ENCODE data around the gene RUFY4. TPM values are rescaled to one million over a fixed set of nuclear protein-coding genes. Genes with fewer than 3 reads are reported as not detected.
A peak's percentile ranks its signal among the peaks of the same experiment; 100 is the strongest.

Gene RUFY4
- total and polyA plus RNA-seq, 2 of the 13 experiments (the other 11 are each of a cell fraction or from before 2014, with no cell fraction given) = not detected

DNA sequence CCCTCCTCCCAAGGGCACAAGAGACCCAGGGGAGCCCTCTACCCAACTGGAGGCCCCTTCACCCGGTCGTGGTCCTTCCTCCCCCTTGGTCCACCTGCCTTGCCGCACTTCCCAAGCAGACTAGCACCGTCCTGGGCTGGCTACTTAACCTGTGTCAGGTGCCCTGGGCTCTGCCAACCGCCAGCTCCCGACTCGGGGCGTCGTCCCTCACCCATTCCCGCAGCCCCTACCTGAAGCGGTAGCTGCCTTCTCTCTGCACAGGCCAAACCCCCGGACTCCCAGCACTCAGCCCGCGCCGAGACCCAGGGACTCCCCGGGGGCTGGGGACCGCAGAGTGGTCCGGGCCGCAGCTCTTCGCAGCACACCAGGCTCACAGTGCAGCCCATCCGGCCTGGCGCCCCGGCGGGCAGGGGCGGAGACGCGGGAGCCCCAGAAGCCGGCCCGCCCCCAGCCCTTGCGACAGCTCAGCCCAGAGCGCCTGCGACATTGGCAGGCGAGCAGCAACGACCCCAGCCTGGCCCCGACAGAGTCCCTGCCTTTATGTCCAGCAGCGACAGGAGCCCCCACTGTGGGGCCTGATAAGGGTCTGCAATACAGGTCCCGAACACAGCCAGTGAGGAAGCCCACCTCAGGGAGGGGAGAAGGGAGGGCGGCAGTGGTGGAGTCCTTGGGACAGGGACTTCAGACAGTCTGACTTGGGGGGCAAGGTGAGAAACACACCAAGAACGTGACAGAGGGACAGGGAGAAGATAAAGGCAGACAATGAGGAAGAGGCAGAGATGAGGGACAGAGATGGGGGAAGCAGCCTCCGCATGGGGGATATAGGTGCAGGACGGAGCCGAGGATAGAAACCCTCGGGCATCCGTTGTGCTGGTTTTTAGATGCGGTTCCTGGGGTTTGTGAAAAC, 35.2 kb upstream of the RUFY4 start:
- Histone ChIP-seq H3K9me3 (ENCODE audit: low read length) (no peaks in the 10 kb centered on the region), H3K27ac (ENCODE audit: extremely low read length, insufficient read depth, low read length) (no peak overlapping the region), H3K36me3 (replicated peaks in 1 of 2; ENCODE audit: control insufficient read depth in 1 of 2, insufficient read depth in 2 of 2, low read length in 2 of 2) (no peaks in the 10 kb centered on the region), H3K4me3 (replicated peaks in 1 of 3; ENCODE audit: insufficient read depth in 1 of 3, low read depth in 2 of 3, low read length in 3 of 3) (no peak overlapping the region; a peak in 1 of 6 replicates), H3K4me2 (ENCODE audit: low read depth, low read length) (no peak overlapping the region; the same call in 1 of the 2 replicates), H3K79me2 (ENCODE audit: insufficient read depth, low read length) (no peaks in the 10 kb centered on the region), H3K27me3 (ENCODE audit: control insufficient read depth in 1 of 2, insufficient read depth in 2 of 2, low read length in 2 of 2) (peaks cover 11 to 69% of the 10 kb centered on the region in 2 experiments), H3K4me1 (ENCODE audit: insufficient read depth, low read length) (peaks cover 8% of the 10 kb centered on the region), H4K20me1 (ENCODE audit: insufficient read depth, low read length) (no peaks in the 10 kb centered on the region), H2AFZ (ENCODE audit: low read length) (no peak overlapping the region), H3K9ac (ENCODE audit: insufficient read depth, low read depth, low read length) (no peak overlapping the region)
- DNase-seq (ENCODE audit: low spot score) = no peak
- TF ChIP-seq ZNF337 (CRISPR knock-in tag; IDR thresholded peaks at IDR 0.05; ENCODE audit: borderline replicate concordance, low read depth) (no peak), ZMYM4 (CRISPR knock-in tag; IDR thresholded peaks at IDR 0.05) (no peak), MTF2 (CRISPR knock-in tag; IDR thresholded peaks at IDR 0.05; ENCODE audit: borderline replicate concordance) (0 out of 2 replicates have a peak, but pooled peaks have one; percentile 22), ARID2 (CRISPR knock-in tag; IDR thresholded peaks at IDR 0.05; ENCODE audit: borderline replicate concordance) (no peak), NFYB (CRISPR knock-in tag; IDR thresholded peaks at IDR 0.05) (no peak), ZNF207 (IDR thresholded peaks at IDR 0.05; ENCODE audit: borderline replicate concordance) (no peak), CENPT (CRISPR knock-in tag; IDR thresholded peaks at IDR 0.05; ENCODE audit: low read depth) (no peak), ERF (CRISPR knock-in tag; IDR thresholded peaks at IDR 0.05) (no peak), AHR (CRISPR knock-in tag; IDR thresholded peaks at IDR 0.05) (no peak), EED (CRISPR knock-in tag; IDR thresholded peaks at IDR 0.05) (peak; percentile 18; the same call in 1 of the 2 replicates), ZNF33B (CRISPR knock-in tag; IDR thresholded peaks at IDR 0.05) (no peak), ZNF598 (CRISPR knock-in tag; IDR thresholded peaks at IDR 0.05; ENCODE audit: borderline replicate concordance) (no peak)
- TF ChIP-seq, protein P1, sequence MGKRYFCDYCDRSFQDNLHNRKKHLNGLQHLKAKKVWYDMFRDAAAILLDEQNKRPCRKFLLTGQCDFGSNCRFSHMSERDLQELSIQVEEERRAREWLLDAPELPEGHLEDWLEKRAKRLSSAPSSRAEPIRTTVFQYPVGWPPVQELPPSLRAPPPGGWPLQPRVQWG (CRISPR knock-in tag; IDR thresholded peaks at IDR 0.05; ENCODE audit: borderline replicate concordance, low read depth) = no peak
- ChIA-PET CTCF (ENCODE audit: low intra/inter-chr PET ratio, low total read pairs) (interaction anchor here (2.5 kb wide), 1 partner anchor 247 kb away, joined by 21 read pairs; no protein-coding TSS in a partner anchor), POLR2A (no interaction called here)
- 23% methylated on average over 31 of the region's 45 CpGs for WGBS (ENCODE audit: low lambda C conversion rate)
- intact Hi-C loops (cut with micrococcal nuclease; ENCODE audit: unreplicated experiment) = loop anchor here (1.0 kb wide), 1 partner anchor 249 kb away; no protein-coding TSS in a partner anchor
- FAIRE-seq = no peak
- in situ Hi-C loops (cut with HindIII; ENCODE audit: extremely low pct_ligation_motif_present, low pct_unique_long_range_greater_than_20kb) = loop anchor here (5.0 kb wide), 1 partner anchor 247 kb away; no protein-coding TSS in a partner anchor
- ATAC-seq = peak; percentile 51
- BruUV-seq (replicated peaks) = no TSS peak
